ENCODE measurements around the gene AUNIP.
"Not testable (repeated sequence)": the region's sequence is repeated elsewhere in the genome, so short reads cannot be mapped to it uniquely, and the experiment has no call there.

The AUNIP gene

GRCh38 chr1:25863486-25864262 lies 4.4 kb upstream of the AUNIP start:
- no peak for DNase-seq

GRCh38 chr1:25862785-25863485 lies 3.7 kb upstream of the AUNIP start:
- no peak for DNase-seq

- no peak for DNase-seq
These were observed 2.3 kb upstream of the AUNIP start for GRCh38 chr1:25861316-25862286.

GRCh38 chr1:25858494-25858893 lies 763 bp downstream of the AUNIP start:
- no peak for DNase-seq

GRCh38 chr1:25856856-25857255 lies 2.4 kb downstream of the AUNIP start:
- no peak for DNase-seq

- DNase-seq: no peak
These were observed 4.7 kb downstream of the AUNIP start for GRCh38 chr1:25854554-25854953.

- no peak for DNase-seq
These were observed 10.7 kb downstream of the AUNIP start for GRCh38 chr1:25848531-25848930.

GRCh38 chr1:25847929-25848328 lies 11.3 kb downstream of the AUNIP start:
- no peak for DNase-seq

GRCh38 chr1:25845664-25846063 lies 13.6 kb downstream of the AUNIP start:
- DNase-seq: no peak

- no peak for DNase-seq
These were observed 14.5 kb downstream of the AUNIP start for GRCh38 chr1:25844536-25845337.

GRCh38 chr1:25843483-25843882 lies 15.8 kb downstream of the AUNIP start:
- no peak for DNase-seq

- not testable (repeated sequence) for DNase-seq
These were observed 19.4 kb downstream of the AUNIP start for GRCh38 chr1:25839808-25840207.

- DNase-seq: no peak
These were observed 21.9 kb downstream of the AUNIP start for GRCh38 chr1:25837262-25837875.

- DNase-seq: no peak
These were observed 22.6 kb downstream of the AUNIP start for GRCh38 chr1:25836695-25837094.

GRCh38 chr1:25834894-25835293 lies 24.4 kb downstream of the AUNIP start:
- DNase-seq: no peak

GRCh38 chr1:25833158-25833557 lies 26.1 kb downstream of the AUNIP start:
- no peak for DNase-seq

GRCh38 chr1:25832336-25833037 lies 26.8 kb downstream of the AUNIP start:
- no peak for DNase-seq

GRCh38 chr1:25831569-25832196 lies 27.6 kb downstream of the AUNIP start:
- DNase-seq: no peak

- DNase-seq: no peak
These were observed 30.2 kb downstream of the AUNIP start for GRCh38 chr1:25829046-25829445.

GRCh38 chr1:25828491-25828890 lies 30.8 kb downstream of the AUNIP start:
- DNase-seq: no peak

- DNase-seq: no peak
These were observed 32.7 kb downstream of the AUNIP start for GRCh38 chr1:25826571-25826970.

Measured in activated CD4-positive, alpha-beta T cell treated with anti-CD3 and anti-CD28 coated beads, Interleukin-2, amount 50 U/mL, for 1 hour (primary cell).